Common myeloid progenitor, CD34-positive (primary cell): ENCODE measurements around the gene ANKMY1.

Experiments
- CTCF ChIA-PET: fragments of 350-600 bp; sonication (Branson Sonifier 250); formaldehyde crosslinking; loops from one replicate; lab custom pipeline; 2021; ENCODE audit warnings: antibody characterized with exemption; lab: Charles Lee
- POLR2A ChIA-PET: fragments of 350-600 bp; sonication (Branson Sonifier 250); formaldehyde crosslinking; loops from one replicate; lab custom pipeline; 2021; ENCODE audit warnings: antibody characterized with exemption; lab: Charles Lee
- DNase-seq, 3 donors: peaks; one replicate each; pipeline versions ENCODE4 v3.0.0 to v3.0.0-alpha.2; 2013
- H3K27ac ChIP-seq, 2 experiments: 1 replicate in 1 of 2; 2 replicates in 1 of 2; pipeline ENCODE4 v1.7.0; 2013; ENCODE audit warnings: inconsistent platforms in 2 of 2, low read length in 2 of 2, mild to moderate bottlenecking in 2 of 2, low read depth in 1 of 2, moderate library complexity in 1 of 2; ENCODE audit not compliant: severe bottlenecking in 2 of 2, insufficient read depth in 1 of 2, poor library complexity in 1 of 2
- H3K27me3 ChIP-seq, 5 experiments: replicated peaks in 2 of 5; 1 replicate in 3 of 5; 2 replicates in 2 of 5; pipeline versions ENCODE4 v1.6.1 to v1.7.0; 2013; ENCODE audit warnings: low read length in 4 of 5, mild to moderate bottlenecking in 2 of 5, moderate library complexity in 2 of 5, inconsistent platforms in 1 of 5; ENCODE audit not compliant: insufficient read depth in 5 of 5, control insufficient read depth in 4 of 5
- H3K36me3 ChIP-seq, 4 experiments: 1 replicate in 2 of 4; 2 replicates in 2 of 4; pipeline versions ENCODE4 v1.6.1 to v1.7.0; 2013; ENCODE audit warnings: low read length in 3 of 4, control low read depth in 1 of 4, mild to moderate bottlenecking in 1 of 4; ENCODE audit not compliant: control insufficient read depth in 4 of 4, insufficient read depth in 4 of 4
- H3K4me1 ChIP-seq, 4 experiments: 1 replicate in 3 of 4; 2 replicates in 1 of 4; pipeline versions ENCODE4 v1.6.1 to v1.7.1; 2013; ENCODE audit warnings: low read length in 3 of 4, mild to moderate bottlenecking in 3 of 4, control low read depth in 1 of 4, inconsistent platforms in 1 of 4, moderate library complexity in 1 of 4; ENCODE audit not compliant: control insufficient read depth in 4 of 4, insufficient read depth in 4 of 4; ENCODE audit errors: control extremely low read depth in 1 of 4
- H3K4me3 ChIP-seq, 7 experiments: 1 replicate in 4 of 7; 2 replicates in 3 of 7; pipeline versions ENCODE4 v1.5.1 to v1.7.0; 2013; ENCODE audit warnings: mild to moderate bottlenecking in 7 of 7, low read length in 6 of 7, moderate library complexity in 6 of 7, inconsistent platforms in 2 of 7, low read depth in 2 of 7, control low read depth in 1 of 7; ENCODE audit not compliant: insufficient read depth in 4 of 7, control insufficient read depth in 1 of 7; ENCODE audit errors: extremely low read depth in 1 of 7
- H3K9me3 ChIP-seq, 5 experiments: 1 replicate in 4 of 5; 2 replicates in 1 of 5; pipeline versions ENCODE4 v1.6.1 to v1.7.1; 2013; ENCODE audit warnings: low read length in 4 of 5, mild to moderate bottlenecking in 2 of 5, inconsistent platforms in 1 of 5, low read depth in 1 of 5, moderate library complexity in 1 of 5; ENCODE audit not compliant: control insufficient read depth in 4 of 5, insufficient read depth in 2 of 5; ENCODE audit errors: control extremely low read depth in 1 of 5
- WGBS: methylation state at CpG from one replicate; pipeline ENCODE4 v1.1.5; 2013; ENCODE audit not compliant: insufficient coverage; 5-methylcytosine and 5-hydroxymethylcytosine counted together

ANKMY1 gene

GRCh38 chr2:240451108-240451611, 106.6 kb downstream of the ANKMY1 start:
- no peak for DNase-seq
- Histone ChIP-seq H3K27ac (no peak overlapping the region), H3K27me3 (peaks cover 0 to 76% (median 27%) of the 10 kb centered on the region in 5 experiments), H3K9me3 (no peaks in the 10 kb centered on the region), H3K36me3 (no peaks in the 10 kb centered on the region), H3K4me1 (peaks cover 0 to 21% (median 10%) of the 10 kb centered on the region in 4 experiments), H3K4me3 (no peak overlapping the region)
- ChIA-PET POLR2A (no interaction called here), CTCF (interaction anchor here (1.3 kb wide), 1 partner anchor 12 kb away, joined by 4 read pairs; no protein-coding TSS in a partner anchor)
- WGBS = 97% methylated on average over 8 of the region's 13 CpGs

- H3K4me3 ChIP-seq = no peak overlapping the region
- H3K9me3 ChIP-seq = no peaks in the 10 kb centered on the region
- ChIA-PET CTCF (interaction anchor here (1.3 to 1.5 kb wide), 2 partner anchors 11 to 14 kb away, joined by 4 to 6 read pairs; no protein-coding TSS in a partner anchor), POLR2A (no interaction called here)
- H3K36me3 ChIP-seq = no peaks in the 10 kb centered on the region
- 81% methylated on average over 14 of the region's 16 CpGs for WGBS
- H3K4me1 ChIP-seq = peaks cover 0 to 20% (median 10%) of the 10 kb centered on the region in 4 experiments
- DNase-seq = no peak
- H3K27me3 ChIP-seq = peaks cover 0 to 70% (median 27%) of the 10 kb centered on the region in 5 experiments
- H3K27ac ChIP-seq = no peak overlapping the region
Measured at GRCh38 chr2:240450532-240451107, 107.2 kb downstream of the ANKMY1 start.

- H3K4me1 ChIP-seq = peaks cover 0 to 17% (median 9%) of the 10 kb centered on the region in 4 experiments
Measured at GRCh38 chr2:240449764-240450531, 107.8 kb downstream of the ANKMY1 start.

GRCh38 chr2:240448387-240449274, 109.2 kb downstream of the ANKMY1 start:
- Histone ChIP-seq H3K4me1 (peaks cover 0 to 11% (median 7%) of the 10 kb centered on the region in 4 experiments), H3K4me3 (no peak overlapping the region), H3K9me3 (no peaks in the 10 kb centered on the region), H3K27me3 (peaks cover 0 to 51% (median 16%) of the 10 kb centered on the region in 5 experiments), H3K27ac (no peak overlapping the region), H3K36me3 (no peaks in the 10 kb centered on the region)
- POLR2A ChIA-PET = no interaction called here
- CTCF ChIA-PET = no interaction called here
- WGBS = 94% methylated on average over 18 of the region's 23 CpGs
- no peak for DNase-seq

More at GRCh38 chr2:240449764-240450531, 107.8 kb downstream of the ANKMY1 start:
- no peak overlapping the region for H3K4me3 ChIP-seq
- DNase-seq = no peak
- CTCF ChIA-PET = interaction anchor here (1.3 to 1.5 kb wide), 2 partner anchors 11 to 14 kb away, joined by 4 to 6 read pairs; no protein-coding TSS in a partner anchor
- 85% methylated on average over 18 of the region's 22 CpGs for WGBS
- H3K27me3 ChIP-seq = peaks cover 0 to 64% (median 24%) of the 10 kb centered on the region in 5 experiments
- POLR2A ChIA-PET = no interaction called here
- H3K27ac ChIP-seq = no peak overlapping the region
- no peaks in the 10 kb centered on the region for H3K9me3 ChIP-seq
- H3K36me3 ChIP-seq = no peaks in the 10 kb centered on the region

- Histone ChIP-seq H3K9me3 (no peaks in the 10 kb centered on the region), H3K4me3 (no peak overlapping the region), H3K27me3 (peaks cover 0 to 48% (median 16%) of the 10 kb centered on the region in 5 experiments), H3K36me3 (no peaks in the 10 kb centered on the region), H3K27ac (no peak overlapping the region), H3K4me1 (peaks cover 0 to 10% (median 6%) of the 10 kb centered on the region in 4 experiments)
- CTCF ChIA-PET = no interaction called here
- POLR2A ChIA-PET = no interaction called here
- no peak for DNase-seq
- 88% methylated on average over 15 of the region's 15 CpGs for WGBS
Measured at GRCh38 chr2:240447934-240448333, 109.9 kb downstream of the ANKMY1 start.

- H3K4me3 ChIP-seq = no peak overlapping the region
- DNase-seq = no peak
- 90% methylated on average over 20 of the region's 22 CpGs for WGBS
- H3K27me3 ChIP-seq = peaks cover 0 to 42% (median 16%) of the 10 kb centered on the region in 5 experiments
- ChIA-PET CTCF (no interaction called here), POLR2A (no interaction called here)
- H3K9me3 ChIP-seq = no peaks in the 10 kb centered on the region
- H3K4me1 ChIP-seq = peaks cover 0 to 6% (median 3%) of the 10 kb centered on the region in 4 experiments
- H3K27ac ChIP-seq = no peak overlapping the region
- no peaks in the 10 kb centered on the region for H3K36me3 ChIP-seq
Measured at GRCh38 chr2:240447331-240447730, 110.5 kb downstream of the ANKMY1 start.
